DMS153 treated with DMSO at 0.1 percent for 48 hours (cell line): Measurements from ENCODE around the gene KRTAP4-9.
"Not testable (repeated sequence)": the region's sequence is repeated elsewhere in the genome, so short reads cannot be mapped to it uniquely, and the experiment has no call there.

ENCODE experiments used
- DNase-seq: peaks from one replicate; lab custom pipeline; 2025; ENCODE audit not compliant: unreplicated experiment; lab: John Stamatoyannopoulos, UW

The KRTAP4-9 gene

GRCh38 chr17:41105347-41105746 is at the start of gene KRTAP4-9:
TSS of gene KRTAP4-9 (plus strand) at chr17:41105389. CDS start at chr17:41105389, 0 bp downstream.
- DNase-seq: not testable (repeated sequence)

- no peak for DNase-seq
These were observed 47.6 kb upstream of the KRTAP4-9 start for GRCh38 chr17:41057547-41057946.

- no peak for DNase-seq
These were observed 46.4 kb upstream of the KRTAP4-9 start for GRCh38 chr17:41058741-41059140.

- DNase-seq: not testable (repeated sequence)
These were observed 45.7 kb upstream of the KRTAP4-9 start for GRCh38 chr17:41059276-41060051.

- DNase-seq: no peak
These were observed 45.1 kb upstream of the KRTAP4-9 start, which contains the start of gene KRTAP2-3 for GRCh38 chr17:41060052-41060604. TSS of gene KRTAP2-3 (minus strand) at chr17:41060114. CDS start at chr17:41060050, 64 bp downstream.

GRCh38 chr17:41061964-41062363 is 43.2 kb upstream of the KRTAP4-9 start:
- no peak for DNase-seq

- DNase-seq: no peak
These were observed 41.7 kb upstream of the KRTAP4-9 start for GRCh38 chr17:41063449-41063848.

- no peak for DNase-seq
These were observed 40.9 kb upstream of the KRTAP4-9 start for GRCh38 chr17:41064301-41064700.

GRCh38 chr17:41065016-41065689 is 40.0 kb upstream of the KRTAP4-9 start:
- not testable (repeated sequence) for DNase-seq

- no peak for DNase-seq
These were observed 39.2 kb upstream of the KRTAP4-9 start, which contains the start of gene KRTAP2-4 for GRCh38 chr17:41065829-41066624. TSS of gene KRTAP2-4 (minus strand) at chr17:41065879. CDS start at chr17:41065845, 34 bp downstream.

- DNase-seq: no peak
These were observed 37.9 kb upstream of the KRTAP4-9 start for GRCh38 chr17:41067281-41067680.

GRCh38 chr17:41069031-41069430 is 36.2 kb upstream of the KRTAP4-9 start:
- no peak for DNase-seq

GRCh38 chr17:41071606-41072360 is 33.4 kb upstream of the KRTAP4-9 start:
- DNase-seq: no peak

- no peak for DNase-seq
These were observed 31.5 kb upstream of the KRTAP4-9 start for GRCh38 chr17:41073676-41074075.

- no peak for DNase-seq
These were observed 28.4 kb upstream of the KRTAP4-9 start for GRCh38 chr17:41076788-41077187.

GRCh38 chr17:41082626-41083025 is 22.6 kb upstream of the KRTAP4-9 start:
- no peak for DNase-seq

GRCh38 chr17:41083427-41083826 is 21.8 kb upstream of the KRTAP4-9 start:
- not testable (repeated sequence) for DNase-seq

- DNase-seq: not testable (repeated sequence)
These were observed 20.9 kb upstream of the KRTAP4-9 start, which contains the start of gene KRTAP4-7 for GRCh38 chr17:41084100-41084856. TSS of gene KRTAP4-7 (plus strand) at chr17:41084150. CDS start at chr17:41084207, 57 bp downstream.

GRCh38 chr17:41088760-41089352 is 16.3 kb upstream of the KRTAP4-9 start:
- not testable (repeated sequence) for DNase-seq
